Endothelial cell of umbilical vein (primary cell): ENCODE results near the gene SEMG2. TPM values are rescaled to one million over a fixed set of nuclear protein-coding genes. Genes with fewer than 3 reads are reported as not detected.

Experiments used
- BruUV-seq: library from RNA; stranded (reverse); fragments of 400-500 nt; replicated peaks from 2 replicates; lab custom pipeline; 2021; lab: Mats Ljungman, UMichigan
- CTCF ChIA-PET: fragments of 300-600, 350-600 bp; sonication (Branson Sonifier 250); formaldehyde crosslinking; loops from one replicate; lab custom pipeline; 2021; ENCODE audit warnings: antibody characterized with exemption, inconsistent platforms; lab: Charles Lee
- POLR2A ChIA-PET: fragments of 300-600, 350-600 bp; sonication (Branson Sonifier 250); formaldehyde crosslinking; loops from one replicate; lab custom pipeline; 2021; ENCODE audit warnings: antibody characterized with exemption, inconsistent platforms; lab: Charles Lee
- DNase-seq: peaks from one replicate; pipeline ENCODE4 v3.0.0-alpha.2; 2011; ENCODE audit warnings: low read depth, low spot score
- FAIRE-seq: peaks from 2 replicates; lab custom pipeline; 2011; peaks lifted over from hg19 to GRCh38; lab: Jason Lieb, UNC
- H2AFZ ChIP-seq: 2 replicates; pipeline ENCODE4 v1.6.0; 2012; ENCODE audit warnings: low read depth, low read length, control low read depth, inconsistent platforms
- H3K27ac ChIP-seq: 2 replicates; pipeline ENCODE4 v1.5.1; 2011; ENCODE audit warnings: low read depth, mild to moderate bottlenecking, control low read depth, low read length, moderate library complexity; ENCODE audit not compliant: insufficient read depth
- H3K27me3 ChIP-seq, 2 experiments: 2 replicates each; pipeline versions ENCODE4 v1.6.0 to v1.6.1; 2011; ENCODE audit warnings: low read length in 2 of 2, mixed read lengths in 1 of 2; ENCODE audit not compliant: control insufficient read depth in 2 of 2, insufficient read depth in 2 of 2
- H3K36me3 ChIP-seq, 2 experiments: 2 replicates in 1 of 2; 3 replicates in 1 of 2; pipeline ENCODE4 v1.5.1; 2011; ENCODE audit warnings: low read length in 2 of 2, mild to moderate bottlenecking in 1 of 2, moderate library complexity in 1 of 2; ENCODE audit not compliant: control insufficient read depth in 2 of 2, insufficient read depth in 2 of 2; ENCODE audit errors: extremely low read depth in 1 of 2
- H3K4me1 ChIP-seq: 3 replicates; pipeline ENCODE4 v1.5.1; 2011; ENCODE audit warnings: mild to moderate bottlenecking, low read length; ENCODE audit not compliant: control insufficient read depth, insufficient read depth; ENCODE audit errors: extremely low read depth
- H3K4me2 ChIP-seq: 2 replicates; pipeline ENCODE4 v1.6.1; 2011; ENCODE audit warnings: low read length, control low read depth, mixed read lengths; ENCODE audit not compliant: insufficient read depth
- H3K4me3 ChIP-seq, 3 experiments: fragments of 200-600 bp in 1 of 3; sonication (generic), shearing (Covaris generic) in 1 of 3; replicated peaks in 1 of 3; 2 replicates each; pipeline ENCODE4 v1.5.1; 2011 to 2016; ENCODE audit warnings: control low read depth in 3 of 3, low read length in 3 of 3, mild to moderate bottlenecking in 2 of 3, inconsistent platforms in 1 of 3, low read depth in 1 of 3, moderate library complexity in 1 of 3; ENCODE audit not compliant: insufficient read depth in 1 of 3
- H3K79me2 ChIP-seq: 2 replicates; pipeline ENCODE4 v1.6.0; 2012; ENCODE audit warnings: low read length, inconsistent platforms; ENCODE audit not compliant: control insufficient read depth, insufficient read depth
- H3K9ac ChIP-seq: replicated peaks from 2 replicates; pipeline ENCODE3; 2011; ENCODE audit warnings: low read length, control low read depth; ENCODE audit not compliant: insufficient read depth; ENCODE audit errors: extremely low read depth
- H3K9me1 ChIP-seq: replicated peaks from 3 replicates; pipeline ENCODE4 v1.6.0; 2011; ENCODE audit warnings: mild to moderate bottlenecking, low read length; ENCODE audit not compliant: control insufficient read depth, insufficient read depth; ENCODE audit errors: extremely low read depth
- H3K9me3 ChIP-seq: replicated peaks from 2 replicates; pipeline ENCODE4 v1.5.1; 2012; ENCODE audit warnings: low read length, inconsistent platforms; ENCODE audit not compliant: control insufficient read depth, insufficient read depth
- H4K20me1 ChIP-seq: replicated peaks from 2 replicates; pipeline ENCODE3; 2011; ENCODE audit warnings: mild to moderate bottlenecking, low read length; ENCODE audit not compliant: control insufficient read depth, insufficient read depth; ENCODE audit errors: extremely low read depth
- EZH2 ChIP-seq: IDR thresholded peaks from 2 replicates; pipeline ENCODE4 v1.6.1; 2012; ENCODE audit warnings: borderline replicate concordance, low read depth, mild to moderate bottlenecking, moderate library complexity, low read length, inconsistent platforms; ENCODE audit not compliant: severe bottlenecking
- FOS ChIP-seq: IDR thresholded peaks from 2 replicates; pipeline ENCODE4 v1.6.1; 2011; ENCODE audit warnings: mild to moderate bottlenecking, low read length, moderate library complexity, borderline replicate concordance; ENCODE audit not compliant: insufficient read depth
- GATA2 ChIP-seq: IDR thresholded peaks from 2 replicates; pipeline ENCODE4 v1.7.0; 2011; ENCODE audit warnings: low read depth, mild to moderate bottlenecking, moderate library complexity, mixed read lengths, low read length; ENCODE audit not compliant: insufficient read length, insufficient read depth
- JUN ChIP-seq: IDR thresholded peaks from 2 replicates; pipeline ENCODE4 v1.6.1; 2011; ENCODE audit warnings: borderline replicate concordance, low read depth; ENCODE audit not compliant: insufficient read length, insufficient read depth
- POLR2A ChIP-seq: IDR thresholded peaks from 2 replicates; pipeline ENCODE4 v1.6.1; 2012; ENCODE audit warnings: low read depth, mild to moderate bottlenecking, control low read depth, low read length
- POLR2AphosphoS5 ChIP-seq: IDR thresholded peaks from 2 replicates; pipeline ENCODE4 v1.6.1; 2012; ENCODE audit warnings: low read depth, mild to moderate bottlenecking, control low read depth, low read length, moderate library complexity; ENCODE audit not compliant: insufficient read depth
- dilution Hi-C: fragments of 300-500 bp; cut with MboI; formaldehyde crosslinking; loops from one replicate; pipeline ENCODE4 v1.15.0; 2019; ENCODE audit warnings: low sequenced_read_pairs; ENCODE audit not compliant: extremely low pct_ligation_motif_present
- intact Hi-C: fragments of 100-400 bp; cut with micrococcal nuclease; formaldehyde crosslinking; loops from one replicate; pipeline ENCODE4 v1.10.0; 2022
- polyA plus RNA-seq, 4 experiments: library from polyadenylated mRNA; depleted of rRNA in 3 of 4; stranded (reverse) in 3 of 4; unstranded in 1 of 4; fragments of >200 nt; gene quantifications; 2 replicates each; pipeline versions ENCODE4 v1.2.1 to v1.2.3, GENCODE V29; 2011 to 2012; ENCODE audit warnings: missing spikeins in 1 of 4
- total RNA-seq: library from RNA; stranded (reverse); gene quantifications from 2 replicates; pipeline ENCODE4 v1.2.3, GENCODE V29; 2021
- TF ChIP-seq, protein P1 (sequence below), 2 donors: IDR thresholded peaks; 1 replicate in 1 of 2; 2 replicates in 1 of 2; pipeline ENCODE4 v1.5.1; 2011; ENCODE audit warnings: low read length in 2 of 2, mild to moderate bottlenecking in 2 of 2, moderate library complexity in 2 of 2, control low read depth in 1 of 2, inconsistent platforms in 1 of 2, low read depth in 1 of 2; ENCODE audit not compliant: insufficient read depth in 1 of 2; ENCODE audit errors: extremely low read depth in 1 of 2

SEMG2 gene
- total and polyA plus RNA-seq, 2 donors (not counting 3 experiments of a cell fraction or from before 2014, with no cell fraction given), result not detected

DNA sequence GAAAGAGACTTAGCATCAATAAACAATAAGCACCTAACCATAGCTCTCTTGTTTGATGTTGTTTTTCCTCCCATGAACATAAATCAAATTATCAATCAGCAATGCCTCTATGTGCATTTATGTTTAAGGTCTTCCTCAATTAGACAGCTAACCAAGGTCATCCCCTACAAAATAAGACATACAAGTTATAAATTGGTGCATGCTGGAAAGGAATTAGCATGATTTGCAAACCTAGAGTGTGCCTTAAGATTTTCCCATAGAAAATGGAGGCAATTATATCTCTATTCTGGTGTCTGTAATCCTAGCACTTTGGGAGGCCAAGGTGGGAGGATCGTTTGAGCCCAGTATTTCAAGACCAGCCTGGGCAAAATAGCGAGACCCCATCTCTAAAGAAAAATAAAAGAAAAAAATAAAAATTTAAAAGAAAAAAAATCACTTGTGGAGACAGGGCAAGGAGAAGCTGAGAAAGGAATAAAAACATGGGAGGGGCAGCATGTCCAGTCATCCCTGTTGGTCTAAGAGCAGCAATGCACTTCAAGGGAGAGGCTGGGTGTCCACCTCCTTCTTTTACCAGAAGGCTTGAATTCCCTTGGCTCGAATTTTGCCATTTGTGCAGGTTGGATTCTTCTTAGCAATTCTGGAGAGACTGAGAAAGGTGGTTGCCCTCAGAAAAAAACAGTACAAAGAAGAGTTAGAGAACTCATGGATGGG is 42.5 kb downstream of the SEMG2 start:
- DNase-seq, result no peak
- Histone ChIP-seq H4K20me1 (no peaks in the 10 kb centered on the region), H3K9me1 (no peaks in the 10 kb centered on the region), H3K4me3 (no peak overlapping the region), H3K4me1 (no peaks in the 10 kb centered on the region), H3K9me3 (no peaks in the 10 kb centered on the region), H2AFZ (no peak overlapping the region), H3K27me3 (peaks cover 7 to 15% of the 10 kb centered on the region in 2 experiments), H3K4me2 (no peak overlapping the region), H3K36me3 (no peaks in the 10 kb centered on the region), H3K79me2 (no peaks in the 10 kb centered on the region), H3K27ac (no peak overlapping the region), H3K9ac (no peak overlapping the region)
- POLR2A ChIA-PET, result no interaction called here
- intact Hi-C loops (no loop called here), dilution Hi-C loops (no loop called here)
- no peak for FAIRE-seq
- no TSS peak for BruUV-seq
- CTCF ChIA-PET, result no interaction called here
- TF ChIP-seq JUN, result no peak
- TF ChIP-seq POLR2A, result no peak
- TF ChIP-seq POLR2AphosphoS5, result no peak
- TF ChIP-seq, protein P1, sequence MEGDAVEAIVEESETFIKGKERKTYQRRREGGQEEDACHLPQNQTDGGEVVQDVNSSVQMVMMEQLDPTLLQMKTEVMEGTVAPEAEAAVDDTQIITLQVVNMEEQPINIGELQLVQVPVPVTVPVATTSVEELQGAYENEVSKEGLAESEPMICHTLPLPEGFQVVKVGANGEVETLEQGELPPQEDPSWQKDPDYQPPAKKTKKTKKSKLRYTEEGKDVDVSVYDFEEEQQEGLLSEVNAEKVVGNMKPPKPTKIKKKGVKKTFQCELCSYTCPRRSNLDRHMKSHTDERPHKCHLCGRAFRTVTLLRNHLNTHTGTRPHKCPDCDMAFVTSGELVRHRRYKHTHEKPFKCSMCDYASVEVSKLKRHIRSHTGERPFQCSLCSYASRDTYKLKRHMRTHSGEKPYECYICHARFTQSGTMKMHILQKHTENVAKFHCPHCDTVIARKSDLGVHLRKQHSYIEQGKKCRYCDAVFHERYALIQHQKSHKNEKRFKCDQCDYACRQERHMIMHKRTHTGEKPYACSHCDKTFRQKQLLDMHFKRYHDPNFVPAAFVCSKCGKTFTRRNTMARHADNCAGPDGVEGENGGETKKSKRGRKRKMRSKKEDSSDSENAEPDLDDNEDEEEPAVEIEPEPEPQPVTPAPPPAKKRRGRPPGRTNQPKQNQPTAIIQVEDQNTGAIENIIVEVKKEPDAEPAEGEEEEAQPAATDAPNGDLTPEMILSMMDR (IDR thresholded peaks at IDR 0.05; ENCODE audit: extremely low read depth in 1 of 2, insufficient read depth in 1 of 2, low read depth in 1 of 2, low read length in 2 of 2), result no peak
- no peak for TF ChIP-seq EZH2
- no peak for TF ChIP-seq GATA2
- no peak for TF ChIP-seq FOS
